ENCODE results near the gene MYBBP1A. TPM values are rescaled to one million over a fixed set of nuclear protein-coding genes. Genes with fewer than 3 reads are reported as not detected.

Gene MYBBP1A
- total RNA-seq, 1 experiment from 2014 or later = 177 TPM

DNA sequence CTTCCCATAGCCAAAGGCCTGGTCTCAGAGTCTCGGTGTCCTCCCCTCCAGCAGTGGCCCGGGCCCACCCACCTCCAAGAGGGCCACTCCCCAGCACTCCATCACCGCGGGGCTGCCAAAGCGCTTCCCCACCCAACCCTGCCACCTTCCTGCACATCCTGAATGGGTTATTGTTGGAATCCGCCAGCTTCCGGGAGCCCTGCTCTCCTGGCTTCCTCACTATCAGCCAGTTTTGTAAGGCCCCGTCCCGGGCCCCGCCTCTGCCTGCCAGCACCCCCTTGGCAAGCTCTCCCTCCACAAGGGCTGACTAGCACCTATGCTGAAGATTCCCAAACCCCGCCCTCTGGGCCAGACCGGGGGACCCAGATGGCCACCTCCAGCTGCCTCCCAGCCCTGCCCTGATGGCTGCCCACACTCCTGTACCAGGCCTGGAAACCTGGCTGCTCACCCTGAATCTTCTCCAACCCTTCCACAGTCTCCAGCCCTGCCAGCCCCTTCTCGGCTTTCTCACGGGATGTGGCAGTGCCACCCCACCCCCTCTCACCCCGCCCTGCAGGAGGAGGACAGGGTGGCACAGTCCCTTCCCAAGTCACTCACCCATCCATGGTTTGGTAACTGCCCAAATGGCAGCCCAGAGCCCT lies 14.4 kb downstream of the MYBBP1A start:
- no peak for DNase-seq (ENCODE audit: low spot score)
- H3K4me3 ChIP-seq (ENCODE audit: low read depth, low read length, poor library complexity, severe bottlenecking) = no peak overlapping the region
- H3K27ac ChIP-seq (ENCODE audit: low read depth, low read length, poor library complexity, severe bottlenecking) = no peak overlapping the region
- TF ChIP-seq CTCF (conservative IDR thresholded peaks at IDR 0.05; ENCODE audit: low read depth, low read length) = no peak
- no peak for TF ChIP-seq EZH2 (IDR thresholded peaks at IDR 0.05; ENCODE audit: borderline replicate concordance, low read depth, low read length, poor library complexity, severe bottlenecking)
- H3K36me3 ChIP-seq (ENCODE audit: insufficient read depth, low read length, poor library complexity, severe bottlenecking) = peaks cover 69% of the 10 kb centered on the region
- no peaks in the 10 kb centered on the region for H3K27me3 ChIP-seq (replicated peaks; ENCODE audit: insufficient read depth, low read depth, low read length, poor library complexity)
- H3K4me1 ChIP-seq (ENCODE audit: insufficient read depth, low read length, poor library complexity, severe bottlenecking) = peaks cover 5% of the 10 kb centered on the region
- ChIA-PET POLR2A (ENCODE audit: low non-redundant PET) (no interaction called here), CTCF (no interaction called here)
- BruUV-seq (replicated peaks) = no TSS peak
- H3K9me3 ChIP-seq (ENCODE audit: low read depth, low read length, poor library complexity, severe bottlenecking) = no peaks in the 10 kb centered on the region
- intact Hi-C loops (cut with micrococcal nuclease; ENCODE audit: unreplicated experiment) = no loop called here

- POLR2A ChIA-PET (ENCODE audit: low non-redundant PET) = no interaction called here
- CTCF ChIA-PET = no interaction called here
- Histone ChIP-seq H3K27ac (ENCODE audit: low read depth, low read length, poor library complexity, severe bottlenecking) (no peak overlapping the region), H3K4me3 (ENCODE audit: low read depth, low read length, poor library complexity, severe bottlenecking) (no peak overlapping the region), H3K4me1 (ENCODE audit: insufficient read depth, low read length, poor library complexity, severe bottlenecking) (peaks cover 5% of the 10 kb centered on the region), H3K36me3 (ENCODE audit: insufficient read depth, low read length, poor library complexity, severe bottlenecking) (peaks cover 63% of the 10 kb centered on the region), H3K27me3 (replicated peaks; ENCODE audit: insufficient read depth, low read depth, low read length, poor library complexity) (no peaks in the 10 kb centered on the region), H3K9me3 (ENCODE audit: low read depth, low read length, poor library complexity, severe bottlenecking) (no peaks in the 10 kb centered on the region)
- TF ChIP-seq EZH2 (IDR thresholded peaks at IDR 0.05; ENCODE audit: borderline replicate concordance, low read depth, low read length, poor library complexity, severe bottlenecking) (no peak), CTCF (conservative IDR thresholded peaks at IDR 0.05; ENCODE audit: low read depth, low read length) (no peak)
- no peak for DNase-seq (ENCODE audit: low spot score)
- no TSS peak for BruUV-seq (replicated peaks)
- intact Hi-C loops (cut with micrococcal nuclease; ENCODE audit: unreplicated experiment) = no loop called here
These were observed 14.9 kb downstream of the MYBBP1A start for GRCh38 chr17:4540224-4540651.

- H3K27me3 ChIP-seq (replicated peaks; ENCODE audit: insufficient read depth, low read depth, low read length, poor library complexity) = no peaks in the 10 kb centered on the region
- no peak overlapping the region for H3K4me3 ChIP-seq (ENCODE audit: low read depth, low read length, poor library complexity, severe bottlenecking)
- CTCF ChIA-PET = no interaction called here
- POLR2A ChIA-PET (ENCODE audit: low non-redundant PET) = no interaction called here
- peaks cover 5% of the 10 kb centered on the region for H3K4me1 ChIP-seq (ENCODE audit: insufficient read depth, low read length, poor library complexity, severe bottlenecking)
- H3K27ac ChIP-seq (ENCODE audit: low read depth, low read length, poor library complexity, severe bottlenecking) = no peak overlapping the region
- no peak for DNase-seq (ENCODE audit: low spot score)
- H3K9me3 ChIP-seq (ENCODE audit: low read depth, low read length, poor library complexity, severe bottlenecking) = no peaks in the 10 kb centered on the region
- TF ChIP-seq CTCF (conservative IDR thresholded peaks at IDR 0.05; ENCODE audit: low read depth, low read length) (no peak), EZH2 (IDR thresholded peaks at IDR 0.05; ENCODE audit: borderline replicate concordance, low read depth, low read length, poor library complexity, severe bottlenecking) (no peak)
- intact Hi-C loops (cut with micrococcal nuclease; ENCODE audit: unreplicated experiment) = no loop called here
- BruUV-seq (replicated peaks) = no TSS peak
- H3K36me3 ChIP-seq (ENCODE audit: insufficient read depth, low read length, poor library complexity, severe bottlenecking) = peaks cover 60% of the 10 kb centered on the region
These were observed 15.5 kb downstream of the MYBBP1A start for GRCh38 chr17:4539576-4540223.

All from A673 (cell line).